ENCODE results near the gene BTBD16. TPM values are rescaled to one million over a fixed set of nuclear protein-coding genes. Genes with fewer than 3 reads are reported as not detected.

The BTBD16 gene
- total RNA-seq, 2 experiments from 2014 or later = 0.06 TPM; not detected in 1

DNA sequence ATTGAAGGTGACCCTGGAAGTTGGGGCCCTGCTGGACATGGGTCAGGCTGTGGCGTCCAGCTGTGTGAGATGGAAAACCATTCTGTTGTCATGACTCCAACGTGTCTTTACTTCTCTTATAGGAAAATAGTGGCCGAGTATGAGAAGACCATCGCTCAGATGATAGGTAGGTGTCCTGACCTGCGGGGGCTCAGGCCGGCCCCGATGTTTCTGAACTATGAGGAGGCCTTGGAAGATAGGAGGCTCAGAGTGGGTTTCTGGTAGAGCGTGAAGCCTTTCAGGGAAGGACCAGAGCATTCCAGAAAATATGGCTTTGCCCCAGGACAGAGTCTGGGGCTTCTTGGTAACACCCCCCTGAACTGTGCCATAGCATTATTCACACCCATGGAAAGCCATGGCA is 29.3 kb upstream of the BTBD16 start:
- Histone ChIP-seq H3K4me2 (ENCODE audit: low read length) (no peak overlapping the region), H3K4me1 (ENCODE audit: insufficient read depth, low read length, poor library complexity, severe bottlenecking) (no peaks in the 10 kb centered on the region), H3K27ac (ENCODE audit: low read depth, low read length, poor library complexity, severe bottlenecking) (no peak overlapping the region), H2AFZ (ENCODE audit: low read length) (no peak overlapping the region), H4K20me1 (ENCODE audit: insufficient read depth, low read length) (no peaks in the 10 kb centered on the region), H3K36me3 (ENCODE audit: insufficient read depth, low read length) (no peaks in the 10 kb centered on the region), H3K79me2 (ENCODE audit: insufficient read depth, low read depth, low read length) (no peaks in the 10 kb centered on the region), H3K4me3 (ENCODE audit: low read depth, low read length, poor library complexity, severe bottlenecking) (no peak overlapping the region), H3K9me3 (ENCODE audit: low read length) (no peaks in the 10 kb centered on the region), H3K9me2 (ENCODE audit: insufficient read depth, low read length) (no peaks in the 10 kb centered on the region)
- CTCF ChIA-PET (ENCODE audit: unreplicated experiment) = no interaction called here
- intact Hi-C loops (cut with micrococcal nuclease; ENCODE audit: unreplicated experiment) = no loop called here
- TF ChIP-seq EZH2phosphoT487 (IDR thresholded peaks at IDR 0.05; ENCODE audit: borderline replicate concordance, low read depth, low read length) = no peak
- TF ChIP-seq, protein P1, sequence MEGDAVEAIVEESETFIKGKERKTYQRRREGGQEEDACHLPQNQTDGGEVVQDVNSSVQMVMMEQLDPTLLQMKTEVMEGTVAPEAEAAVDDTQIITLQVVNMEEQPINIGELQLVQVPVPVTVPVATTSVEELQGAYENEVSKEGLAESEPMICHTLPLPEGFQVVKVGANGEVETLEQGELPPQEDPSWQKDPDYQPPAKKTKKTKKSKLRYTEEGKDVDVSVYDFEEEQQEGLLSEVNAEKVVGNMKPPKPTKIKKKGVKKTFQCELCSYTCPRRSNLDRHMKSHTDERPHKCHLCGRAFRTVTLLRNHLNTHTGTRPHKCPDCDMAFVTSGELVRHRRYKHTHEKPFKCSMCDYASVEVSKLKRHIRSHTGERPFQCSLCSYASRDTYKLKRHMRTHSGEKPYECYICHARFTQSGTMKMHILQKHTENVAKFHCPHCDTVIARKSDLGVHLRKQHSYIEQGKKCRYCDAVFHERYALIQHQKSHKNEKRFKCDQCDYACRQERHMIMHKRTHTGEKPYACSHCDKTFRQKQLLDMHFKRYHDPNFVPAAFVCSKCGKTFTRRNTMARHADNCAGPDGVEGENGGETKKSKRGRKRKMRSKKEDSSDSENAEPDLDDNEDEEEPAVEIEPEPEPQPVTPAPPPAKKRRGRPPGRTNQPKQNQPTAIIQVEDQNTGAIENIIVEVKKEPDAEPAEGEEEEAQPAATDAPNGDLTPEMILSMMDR (conservative IDR thresholded peaks at IDR 0.05; ENCODE audit: low read length) = no peak
- no peak for DNase-seq (ENCODE audit: low spot score)
- POLR2A ChIA-PET = no interaction called here
- BruUV-seq (replicated peaks) = no TSS peak

DNA sequence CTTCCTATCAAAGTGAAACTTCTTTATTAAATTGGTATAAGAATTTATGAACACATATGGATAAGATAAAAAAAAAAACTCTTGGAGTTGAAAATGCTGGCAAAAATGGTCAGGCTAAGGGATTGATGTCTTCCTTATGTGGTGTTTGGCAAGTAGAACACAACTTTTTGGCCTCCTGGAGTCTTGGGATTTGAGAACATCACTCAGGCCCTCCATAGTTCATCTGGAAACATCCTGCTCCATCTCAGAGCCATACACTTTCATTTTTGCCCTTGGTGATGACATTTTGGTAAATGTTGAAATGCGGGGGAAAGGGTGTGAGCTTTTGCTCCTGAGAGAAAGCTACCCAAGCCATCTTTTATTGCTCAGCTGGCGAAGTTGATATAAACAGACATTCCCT is 27.5 kb upstream of the BTBD16 start:
- H3K4me2 ChIP-seq (ENCODE audit: low read length) = no peak overlapping the region
- no peaks in the 10 kb centered on the region for H3K79me2 ChIP-seq (ENCODE audit: insufficient read depth, low read depth, low read length)
- no peaks in the 10 kb centered on the region for H3K9me2 ChIP-seq (ENCODE audit: insufficient read depth, low read length)
- ChIA-PET CTCF (ENCODE audit: unreplicated experiment) (no interaction called here), POLR2A (interaction anchor here (0.6 to 0.7 kb wide), 3 partner anchors 180 to 675 kb away, joined by 3 to 5 read pairs (median 4); no protein-coding TSS in a partner anchor)
- H3K4me3 ChIP-seq (ENCODE audit: low read depth, low read length, poor library complexity, severe bottlenecking) = no peak overlapping the region
- BruUV-seq (replicated peaks) = no TSS peak
- H3K36me3 ChIP-seq (ENCODE audit: insufficient read depth, low read length) = no peaks in the 10 kb centered on the region
- TF ChIP-seq EZH2phosphoT487 (IDR thresholded peaks at IDR 0.05; ENCODE audit: borderline replicate concordance, low read depth, low read length) = no peak
- TF ChIP-seq, protein P1 (conservative IDR thresholded peaks at IDR 0.05; ENCODE audit: low read length) = no peak
- no peaks in the 10 kb centered on the region for H3K9me3 ChIP-seq (ENCODE audit: low read length)
- DNase-seq (ENCODE audit: low spot score) = no peak
- no peak overlapping the region for H3K27ac ChIP-seq (ENCODE audit: low read depth, low read length, poor library complexity, severe bottlenecking)
- H3K4me1 ChIP-seq (ENCODE audit: insufficient read depth, low read length, poor library complexity, severe bottlenecking) = no peaks in the 10 kb centered on the region
- intact Hi-C loops (cut with micrococcal nuclease; ENCODE audit: unreplicated experiment) = no loop called here
- H2AFZ ChIP-seq (ENCODE audit: low read length) = no peak overlapping the region
- no peaks in the 10 kb centered on the region for H4K20me1 ChIP-seq (ENCODE audit: insufficient read depth, low read length)

DNA sequence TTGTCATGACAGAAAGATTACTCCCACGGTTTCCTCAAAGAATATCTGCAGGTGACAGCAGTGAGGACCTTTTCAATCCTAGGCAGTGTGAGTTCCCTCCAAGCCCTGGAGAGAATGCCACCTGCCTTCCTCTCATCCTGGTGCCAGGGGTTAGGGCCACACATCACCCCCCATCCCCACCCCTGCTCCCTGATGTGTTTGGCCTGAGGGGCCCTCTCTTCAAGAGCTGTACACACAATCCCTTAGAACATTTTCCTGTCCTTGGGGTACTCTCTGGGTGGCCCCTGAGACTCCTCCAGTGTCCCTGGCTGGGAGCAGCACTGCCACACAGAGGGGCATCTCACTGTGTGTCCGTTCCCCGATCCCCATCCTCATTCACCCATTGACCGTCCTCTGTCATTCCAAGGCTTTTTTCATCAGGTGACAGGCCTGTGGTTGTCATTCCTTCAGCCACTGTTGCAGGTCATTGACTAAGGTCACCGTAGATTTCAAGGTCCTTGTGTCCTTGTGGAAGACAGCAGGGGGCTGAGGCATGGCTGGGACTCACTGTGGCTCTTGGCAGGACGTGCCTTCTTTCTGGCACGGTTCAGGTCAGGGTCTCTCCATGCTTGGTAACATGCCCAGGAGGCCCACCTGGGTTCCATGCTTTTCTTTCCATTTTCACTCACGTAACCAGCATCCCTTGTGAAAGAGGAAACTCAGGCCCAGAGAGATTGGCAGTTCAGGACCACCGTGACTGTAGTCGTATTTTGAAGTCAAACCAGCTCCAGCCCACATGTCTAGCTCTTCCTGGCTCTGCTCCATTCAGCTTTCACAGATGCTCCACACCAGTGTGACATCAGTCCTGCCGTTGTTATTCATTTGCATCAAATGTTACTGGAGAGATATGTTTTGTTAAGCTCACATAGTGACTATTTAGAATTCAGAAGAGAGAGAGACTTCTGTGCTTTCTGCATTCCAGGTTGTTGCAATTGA is 26.8 kb upstream of the BTBD16 start:
- H3K4me1 ChIP-seq (ENCODE audit: insufficient read depth, low read length, poor library complexity, severe bottlenecking) = no peaks in the 10 kb centered on the region
- no TSS peak for BruUV-seq (replicated peaks)
- intact Hi-C loops (cut with micrococcal nuclease; ENCODE audit: unreplicated experiment) = no loop called here

More for the DNA sequence above, 26.8 kb upstream of the BTBD16 start:
- H3K9me2 ChIP-seq (ENCODE audit: insufficient read depth, low read length) = no peaks in the 10 kb centered on the region
- no peak overlapping the region for H3K27ac ChIP-seq (ENCODE audit: low read depth, low read length, poor library complexity, severe bottlenecking)
- no peaks in the 10 kb centered on the region for H3K9me3 ChIP-seq (ENCODE audit: low read length)
- H4K20me1 ChIP-seq (ENCODE audit: insufficient read depth, low read length) = no peaks in the 10 kb centered on the region
- no peak overlapping the region for H3K4me3 ChIP-seq (ENCODE audit: low read depth, low read length, poor library complexity, severe bottlenecking)
- H2AFZ ChIP-seq (ENCODE audit: low read length) = no peak overlapping the region
- CTCF ChIA-PET (ENCODE audit: unreplicated experiment) = no interaction called here
- TF ChIP-seq EZH2phosphoT487 (IDR thresholded peaks at IDR 0.05; ENCODE audit: borderline replicate concordance, low read depth, low read length) = no peak
- no peak overlapping the region for H3K4me2 ChIP-seq (ENCODE audit: low read length)
- POLR2A ChIA-PET = interaction anchor here (0.6 kb wide), 1 partner anchor 676 kb away, joined by 4 read pairs; no protein-coding TSS in a partner anchor
- no peaks in the 10 kb centered on the region for H3K79me2 ChIP-seq (ENCODE audit: insufficient read depth, low read depth, low read length)
- no peaks in the 10 kb centered on the region for H3K36me3 ChIP-seq (ENCODE audit: insufficient read depth, low read length)
- DNase-seq (ENCODE audit: low spot score) = no peak
